Liver (tissue), 5 donors: ENCODE measurements around the gene DCUN1D3. TPM values are rescaled to one million over a fixed set of nuclear protein-coding genes. Genes with fewer than 3 reads are reported as not detected.

ENCODE experiments used
- polyA plus RNA-seq, 2 donors: library from polyadenylated mRNA; stranded (reverse) in 1 of 2; unstranded in 1 of 2; fragments of 200-250 nt in 1 of 2; fragments of >200 nt in 1 of 2; fragmentation: Nextera tagmentation in 1 of 2; extraction: Ambion mirVana in 1 of 2; gene quantifications; one replicate each; pipeline versions ENCODE4 v1.2.1 to v1.2.3, GENCODE V29; 2013 to 2015
- small RNA-seq: library from RNA; depleted of rRNA; stranded (forward); fragments of <200 nt; gene quantifications from one replicate; pipeline ENCODE3, GENCODE V24; 2014
- total RNA-seq, 2 donors: library from RNA; depleted of rRNA; stranded (reverse); fragments of >200 nt; gene quantifications; one replicate each; pipeline ENCODE4 v1.2.3, GENCODE V29; 2014
- donor health status: healthy.
- donor health status: healthy.
- donor health status: healthy.

The DCUN1D3 gene
- total and polyA plus RNA-seq, 4 donors, result 2.7 to 16.8 (median 4.8) TPM

Small RNAs within 50 kb of the gene (small RNA-seq; reads per million reads assigned to genes)
- not detected for gene RF00618

Other genes starting within 250 kb of the DCUN1D3 start
- under 1 TPM; 0.25 to 0.28 TPM for gene ACSM1, start 202.7 kb downstream of the DCUN1D3 start, total RNA-seq
- under 1 TPM; 0.18 to 0.38 TPM for gene ACSM1, start 202.7 kb downstream of the DCUN1D3 start, polyA plus RNA-seq
- gene THUMPD1, start 158.5 kb downstream of the DCUN1D3 start, total RNA-seq, result 10 to 100 TPM; 38.7 to 42.8 TPM
- 10 to 100 TPM; 10.1 to 14.9 TPM for gene THUMPD1, start 158.5 kb downstream of the DCUN1D3 start, polyA plus RNA-seq
- 10 to 100 TPM; 55.6 to 71.8 TPM for gene ACSM3, start 136.3 kb downstream of the DCUN1D3 start, total RNA-seq
- 10 to 100 TPM; 29.2 to 45.1 TPM for gene ACSM3, start 136.3 kb downstream of the DCUN1D3 start, polyA plus RNA-seq
- gene ERI2, start 93.9 kb downstream of the DCUN1D3 start, total RNA-seq, result 10 to 100 TPM; 26.0 to 79.1 TPM
- gene ERI2, start 93.9 kb downstream of the DCUN1D3 start, polyA plus RNA-seq, result 10 to 100 TPM in 1 of 2 donors, 1 to 10 TPM in 1; 8.8 to 12.2 TPM
- gene REXO5, start 93.8 kb downstream of the DCUN1D3 start, total RNA-seq, result 10 to 100 TPM in 1 of 2 donors, 1 to 10 TPM in 1; 2.1 to 10.6 TPM
- gene REXO5, start 93.8 kb downstream of the DCUN1D3 start, polyA plus RNA-seq, result 1 to 10 TPM in 1 of 2 donors, under 1 TPM in 1; 0.83 to 1.6 TPM
- 10 to 100 TPM; 33.2 to 49.5 TPM for gene LYRM1, start 413 bp upstream of the DCUN1D3 start, total RNA-seq
- 10 to 100 TPM; 52.0 to 57.3 TPM for gene LYRM1, start 413 bp upstream of the DCUN1D3 start, polyA plus RNA-seq